ENCODE measurements around the gene LGALS14.
"Not testable (repeated sequence)": the region's sequence is repeated elsewhere in the genome, so short reads cannot be mapped to it uniquely, and the experiment has no call there.

LGALS14 gene

DNA sequence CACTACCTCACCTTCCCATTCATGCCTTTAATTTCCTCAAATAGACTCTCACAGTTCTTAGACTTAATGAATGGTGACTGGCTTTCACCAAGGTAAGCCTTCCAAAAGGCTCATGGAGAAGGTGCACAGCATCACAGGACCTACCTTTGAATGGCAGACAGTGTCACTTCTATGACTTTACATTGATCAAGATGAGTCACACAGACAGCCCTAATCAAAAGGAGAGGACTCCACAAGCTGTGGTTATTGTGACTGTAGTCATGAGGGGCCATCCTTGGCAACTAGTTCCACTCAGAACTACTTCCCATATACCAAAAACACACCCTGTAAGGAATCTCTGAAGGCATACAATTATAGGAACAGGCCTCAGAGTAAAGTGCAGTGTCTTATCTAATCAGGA is 42.7 kb upstream of the LGALS14 start:
- H3K27ac ChIP-seq: no peak overlapping the region
- no peaks in the 10 kb centered on the region for H3K27me3 ChIP-seq (ENCODE audit: insufficient read depth, low read depth)
- no peaks in the 10 kb centered on the region for H3K36me3 ChIP-seq (ENCODE audit: insufficient read depth)
- H2AFZ ChIP-seq (ENCODE audit: low read depth): no peak overlapping the region
- H3K79me2 ChIP-seq (ENCODE audit: insufficient read depth, low read depth): no peaks in the 10 kb centered on the region
- no peak overlapping the region for H3K9ac ChIP-seq
- no peaks in the 10 kb centered on the region for H3K4me1 ChIP-seq (ENCODE audit: low read depth, poor library complexity, severe bottlenecking)
- no peak overlapping the region for H3K4me3 ChIP-seq (IDR thresholded peaks at IDR 0.05; ENCODE audit: insufficient read depth, low read depth, low read length)
- H4K20me1 ChIP-seq (ENCODE audit: insufficient read depth): no peaks in the 10 kb centered on the region
- TF ChIP-seq, protein P1, sequence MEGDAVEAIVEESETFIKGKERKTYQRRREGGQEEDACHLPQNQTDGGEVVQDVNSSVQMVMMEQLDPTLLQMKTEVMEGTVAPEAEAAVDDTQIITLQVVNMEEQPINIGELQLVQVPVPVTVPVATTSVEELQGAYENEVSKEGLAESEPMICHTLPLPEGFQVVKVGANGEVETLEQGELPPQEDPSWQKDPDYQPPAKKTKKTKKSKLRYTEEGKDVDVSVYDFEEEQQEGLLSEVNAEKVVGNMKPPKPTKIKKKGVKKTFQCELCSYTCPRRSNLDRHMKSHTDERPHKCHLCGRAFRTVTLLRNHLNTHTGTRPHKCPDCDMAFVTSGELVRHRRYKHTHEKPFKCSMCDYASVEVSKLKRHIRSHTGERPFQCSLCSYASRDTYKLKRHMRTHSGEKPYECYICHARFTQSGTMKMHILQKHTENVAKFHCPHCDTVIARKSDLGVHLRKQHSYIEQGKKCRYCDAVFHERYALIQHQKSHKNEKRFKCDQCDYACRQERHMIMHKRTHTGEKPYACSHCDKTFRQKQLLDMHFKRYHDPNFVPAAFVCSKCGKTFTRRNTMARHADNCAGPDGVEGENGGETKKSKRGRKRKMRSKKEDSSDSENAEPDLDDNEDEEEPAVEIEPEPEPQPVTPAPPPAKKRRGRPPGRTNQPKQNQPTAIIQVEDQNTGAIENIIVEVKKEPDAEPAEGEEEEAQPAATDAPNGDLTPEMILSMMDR (conservative IDR thresholded peaks at IDR 0.05; ENCODE audit: low read depth, low read length): no peak
- no peak overlapping the region for H3K4me2 ChIP-seq

GRCh38 chr19:39669860-39670259 is 34.4 kb upstream of the LGALS14 start:
- H4K20me1 ChIP-seq (ENCODE audit: insufficient read depth); H2AFZ ChIP-seq (ENCODE audit: low read depth); H3K4me3 ChIP-seq (IDR thresholded peaks at IDR 0.05; ENCODE audit: insufficient read depth, low read depth, low read length); H3K36me3 ChIP-seq (ENCODE audit: insufficient read depth); H3K4me2 ChIP-seq; H3K27ac ChIP-seq; H3K27me3 ChIP-seq (ENCODE audit: insufficient read depth, low read depth); H3K9ac ChIP-seq; H3K79me2 ChIP-seq (ENCODE audit: insufficient read depth, low read depth): not testable (repeated sequence)
- H3K4me1 ChIP-seq (ENCODE audit: low read depth, poor library complexity, severe bottlenecking): peaks cover 28% of the 10 kb centered on the region

GRCh38 chr19:39670998-39671397 is 33.3 kb upstream of the LGALS14 start:
- no peak overlapping the region for H2AFZ ChIP-seq (ENCODE audit: low read depth)
- no peaks in the 10 kb centered on the region for H3K27me3 ChIP-seq (ENCODE audit: insufficient read depth, low read depth)
- H4K20me1 ChIP-seq (ENCODE audit: insufficient read depth): no peaks in the 10 kb centered on the region
- no peaks in the 10 kb centered on the region for H3K36me3 ChIP-seq (ENCODE audit: insufficient read depth)
- no peak overlapping the region for H3K4me3 ChIP-seq (IDR thresholded peaks at IDR 0.05; ENCODE audit: insufficient read depth, low read depth, low read length)
- no peak overlapping the region for H3K4me2 ChIP-seq
- no peaks in the 10 kb centered on the region for H3K79me2 ChIP-seq (ENCODE audit: insufficient read depth, low read depth)
- TF ChIP-seq, protein P1 (conservative IDR thresholded peaks at IDR 0.05; ENCODE audit: low read depth, low read length): no peak
- H3K9ac ChIP-seq: no peak overlapping the region
- no peak overlapping the region for H3K27ac ChIP-seq
- peaks cover 39% of the 10 kb centered on the region for H3K4me1 ChIP-seq (ENCODE audit: low read depth, poor library complexity, severe bottlenecking)

DNA sequence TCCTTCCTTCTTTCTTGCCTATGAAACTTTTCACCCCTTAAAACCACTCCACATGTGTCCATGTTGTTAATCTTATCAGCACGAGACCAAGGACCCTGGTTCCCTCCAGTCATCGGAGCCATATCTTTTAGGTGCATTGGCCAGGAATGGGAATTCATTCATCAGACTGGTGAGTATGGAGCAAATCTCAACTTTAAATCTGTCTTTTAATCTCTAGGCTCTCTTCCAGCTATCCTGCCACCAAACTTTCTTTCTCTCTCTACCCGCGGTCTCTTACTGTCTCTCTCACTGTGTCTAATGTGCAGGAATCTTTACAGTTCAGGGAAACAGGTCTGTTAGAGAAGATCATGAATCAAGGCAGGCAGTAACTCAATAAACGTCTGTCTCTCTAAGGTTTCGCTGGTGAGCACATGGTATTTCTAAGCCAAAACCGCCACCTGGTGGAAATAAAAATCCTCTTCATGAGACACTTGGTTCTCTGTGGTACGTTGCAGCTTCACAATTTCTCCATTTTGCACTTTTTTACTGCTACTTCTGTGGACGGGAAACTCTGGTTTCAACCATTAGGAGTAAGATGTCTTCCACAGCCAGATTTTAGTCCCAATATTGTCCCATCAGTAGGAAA is 32.4 kb upstream of the LGALS14 start:
- Histone ChIP-seq H2AFZ (ENCODE audit: low read depth) (peak overlapping the region; percentile 68), H3K4me3 (IDR thresholded peaks at IDR 0.05; ENCODE audit: insufficient read depth, low read depth, low read length) (no peak overlapping the region), H3K9ac (no peak overlapping the region; the same call in 1 of the 2 replicates), H3K27ac (no peak overlapping the region), H3K4me1 (ENCODE audit: low read depth, poor library complexity, severe bottlenecking) (peaks cover 48% of the 10 kb centered on the region), H4K20me1 (ENCODE audit: insufficient read depth) (no peaks in the 10 kb centered on the region), H3K79me2 (ENCODE audit: insufficient read depth, low read depth) (no peaks in the 10 kb centered on the region), H3K4me2 (peak overlapping the region; percentile 53), H3K36me3 (ENCODE audit: insufficient read depth) (no peaks in the 10 kb centered on the region), H3K27me3 (ENCODE audit: insufficient read depth, low read depth) (no peaks in the 10 kb centered on the region)
- TF ChIP-seq, protein P1 (conservative IDR thresholded peaks at IDR 0.05; ENCODE audit: low read depth, low read length): peak; percentile 86

DNA sequence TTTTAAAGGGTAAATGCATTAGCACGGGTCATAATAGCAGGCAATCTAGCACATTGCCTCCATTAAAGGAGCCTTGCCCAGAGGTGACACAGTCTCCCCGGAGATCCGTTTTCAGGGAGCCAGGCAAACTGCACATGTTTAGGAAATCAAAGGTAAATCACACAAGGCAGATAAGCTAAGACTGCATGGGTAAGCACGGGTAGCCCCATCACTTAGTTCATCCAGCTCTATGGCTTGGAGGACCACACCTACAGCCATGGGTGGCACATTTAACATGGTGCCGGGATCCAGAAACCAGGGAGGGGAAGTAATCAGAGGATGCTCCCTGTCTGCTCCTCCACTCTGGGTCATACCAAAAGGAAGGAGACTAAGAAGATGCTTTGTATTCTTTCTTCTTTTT is 31.8 kb upstream of the LGALS14 start:
- H2AFZ ChIP-seq (ENCODE audit: low read depth): peak overlapping the region; percentile 68; the same call in 1 of the 2 replicates
- H3K4me1 ChIP-seq (ENCODE audit: low read depth, poor library complexity, severe bottlenecking): peaks cover 54% of the 10 kb centered on the region
- H4K20me1 ChIP-seq (ENCODE audit: insufficient read depth): no peaks in the 10 kb centered on the region
- no peaks in the 10 kb centered on the region for H3K36me3 ChIP-seq (ENCODE audit: insufficient read depth)
- no peak overlapping the region for H3K27ac ChIP-seq
- no peaks in the 10 kb centered on the region for H3K27me3 ChIP-seq (ENCODE audit: insufficient read depth, low read depth)
- H3K4me3 ChIP-seq (IDR thresholded peaks at IDR 0.05; ENCODE audit: insufficient read depth, low read depth, low read length): no peak overlapping the region
- no peaks in the 10 kb centered on the region for H3K79me2 ChIP-seq (ENCODE audit: insufficient read depth, low read depth)
- TF ChIP-seq, protein P1 (conservative IDR thresholded peaks at IDR 0.05; ENCODE audit: low read depth, low read length): no peak
- 0 out of 2 replicates have a peak overlapping the region, but pooled peaks have one; percentile 53 for H3K4me2 ChIP-seq
- no peak overlapping the region for H3K9ac ChIP-seq
